GM20000 (cell line): ENCODE data around the gene USP12.

Source experiments
- DNase-seq: peaks from one replicate; pipeline ENCODE4 v3.0.0; 2012; ENCODE audit warnings: low spot score
- TF ChIP-seq, protein P1 (sequence below): IDR thresholded peaks from 2 replicates; pipeline ENCODE4 v1.5.1; 2012; ENCODE audit warnings: mild to moderate bottlenecking, control low read depth; ENCODE audit errors: extremely low read depth, missing control alignments

Gene USP12

DNA sequence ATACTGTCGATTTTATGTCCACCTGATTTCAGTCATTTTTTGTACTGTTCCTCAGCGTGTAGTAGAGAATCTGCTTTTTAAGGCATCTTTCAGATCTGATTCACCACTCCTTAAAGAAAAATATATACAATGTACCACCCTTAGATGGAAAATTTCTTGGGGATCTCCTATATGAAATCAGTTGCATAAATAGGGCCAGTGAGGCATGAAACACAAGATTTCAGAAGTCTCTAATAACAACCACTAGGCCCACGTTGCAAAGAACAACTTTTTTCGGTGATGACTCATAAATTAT, 1.4 kb downstream of the USP12 start:
- TF ChIP-seq, protein P1, sequence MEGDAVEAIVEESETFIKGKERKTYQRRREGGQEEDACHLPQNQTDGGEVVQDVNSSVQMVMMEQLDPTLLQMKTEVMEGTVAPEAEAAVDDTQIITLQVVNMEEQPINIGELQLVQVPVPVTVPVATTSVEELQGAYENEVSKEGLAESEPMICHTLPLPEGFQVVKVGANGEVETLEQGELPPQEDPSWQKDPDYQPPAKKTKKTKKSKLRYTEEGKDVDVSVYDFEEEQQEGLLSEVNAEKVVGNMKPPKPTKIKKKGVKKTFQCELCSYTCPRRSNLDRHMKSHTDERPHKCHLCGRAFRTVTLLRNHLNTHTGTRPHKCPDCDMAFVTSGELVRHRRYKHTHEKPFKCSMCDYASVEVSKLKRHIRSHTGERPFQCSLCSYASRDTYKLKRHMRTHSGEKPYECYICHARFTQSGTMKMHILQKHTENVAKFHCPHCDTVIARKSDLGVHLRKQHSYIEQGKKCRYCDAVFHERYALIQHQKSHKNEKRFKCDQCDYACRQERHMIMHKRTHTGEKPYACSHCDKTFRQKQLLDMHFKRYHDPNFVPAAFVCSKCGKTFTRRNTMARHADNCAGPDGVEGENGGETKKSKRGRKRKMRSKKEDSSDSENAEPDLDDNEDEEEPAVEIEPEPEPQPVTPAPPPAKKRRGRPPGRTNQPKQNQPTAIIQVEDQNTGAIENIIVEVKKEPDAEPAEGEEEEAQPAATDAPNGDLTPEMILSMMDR = no peak
- DNase-seq = peak; percentile 67

DNA sequence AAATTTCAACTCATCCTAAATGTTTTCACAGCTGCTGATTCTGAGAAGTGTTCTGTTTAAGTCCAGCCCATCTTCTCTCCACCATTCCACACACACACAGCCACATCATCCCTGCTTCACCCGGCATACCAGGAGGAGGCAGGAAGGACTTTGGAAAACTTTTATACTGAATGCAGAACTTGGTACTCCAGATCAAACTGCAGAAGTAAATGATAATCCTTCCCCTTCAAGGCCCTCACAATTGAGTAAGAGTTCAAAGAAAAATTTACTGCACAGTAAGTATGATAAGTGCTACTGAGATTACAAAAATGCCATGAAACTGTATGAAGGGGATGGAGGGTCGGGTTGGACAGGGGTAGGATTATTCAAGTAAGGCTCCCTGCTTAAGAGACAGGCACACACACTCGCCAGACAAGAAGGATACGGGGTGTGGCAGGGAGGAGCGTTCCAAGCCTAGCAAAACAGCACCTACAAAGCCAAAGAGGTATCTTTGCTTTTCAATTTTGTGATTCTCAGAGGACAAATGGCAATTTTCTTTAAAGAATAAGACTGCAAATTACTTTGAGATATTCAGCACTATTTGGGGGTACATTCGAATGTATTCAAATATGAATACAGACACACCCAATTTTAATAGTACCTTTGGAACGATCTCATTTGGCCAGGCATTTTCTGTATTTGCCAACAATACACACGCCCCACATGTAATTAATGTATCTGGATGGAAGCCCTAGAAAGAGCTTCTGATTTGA, 2.5 kb downstream of the USP12 start:
- TF ChIP-seq, protein P1 = no peak
- DNase-seq = no peak

DNA sequence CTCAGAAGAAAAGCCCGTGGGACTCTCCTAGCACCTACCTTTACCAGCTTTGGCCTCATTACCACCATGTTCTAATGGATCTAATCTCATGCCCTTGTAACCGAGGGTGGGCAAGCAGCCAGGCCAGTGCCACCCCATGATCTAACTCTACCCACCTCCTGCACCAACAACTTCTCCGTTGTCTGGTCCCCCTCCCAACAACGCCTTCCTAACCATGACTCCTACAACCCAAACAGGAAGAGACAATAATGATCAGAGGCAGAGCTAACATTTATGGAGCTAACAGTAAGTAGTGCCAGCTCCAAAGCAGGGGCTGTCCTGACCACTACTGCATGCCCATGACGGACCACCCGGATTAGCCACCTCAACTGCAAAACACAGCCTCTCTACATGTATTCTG, 3.5 kb downstream of the USP12 start:
- no peak for DNase-seq
- TF ChIP-seq, protein P1 = no peak

DNA sequence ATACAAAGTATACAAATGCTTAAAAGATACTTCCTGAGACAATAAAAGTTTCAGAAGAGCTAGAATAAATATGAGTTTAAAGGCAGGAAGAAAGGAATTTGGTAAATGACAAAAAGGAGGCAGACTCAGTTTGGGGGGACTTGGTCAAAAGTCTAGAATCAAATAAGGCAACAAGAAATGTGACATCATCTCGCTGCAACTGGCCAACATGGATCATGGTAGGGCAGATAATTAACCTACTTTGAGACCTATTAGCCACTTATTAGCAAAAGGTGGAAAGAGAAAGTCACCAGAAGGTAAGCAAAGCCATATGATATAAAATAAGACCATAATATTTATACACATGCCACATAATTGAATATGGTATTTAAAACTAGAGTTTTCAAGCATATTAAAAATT, 5.3 kb downstream of the USP12 start:
- TF ChIP-seq, protein P1 = no peak
- DNase-seq = no peak

DNA sequence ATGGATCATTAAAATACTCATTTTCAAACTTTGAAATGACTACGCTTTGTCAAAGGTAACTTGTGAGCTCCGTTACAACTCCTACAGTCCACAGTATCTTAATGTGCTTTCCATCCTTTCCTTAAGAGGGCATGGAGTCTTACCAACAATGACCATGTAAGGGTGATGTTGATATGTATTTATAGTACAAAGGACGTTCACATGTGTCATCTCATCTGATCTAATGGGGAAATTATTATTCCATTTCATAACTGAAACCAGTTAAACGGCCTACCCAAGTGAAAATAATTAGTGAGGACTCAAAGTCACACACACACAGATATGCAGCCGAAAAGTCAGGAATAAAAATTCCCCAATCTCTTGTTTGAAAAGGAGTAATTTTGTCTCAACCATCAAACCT, 9.6 kb downstream of the USP12 start:
- no peak for DNase-seq
- TF ChIP-seq, protein P1 = no peak

DNA sequence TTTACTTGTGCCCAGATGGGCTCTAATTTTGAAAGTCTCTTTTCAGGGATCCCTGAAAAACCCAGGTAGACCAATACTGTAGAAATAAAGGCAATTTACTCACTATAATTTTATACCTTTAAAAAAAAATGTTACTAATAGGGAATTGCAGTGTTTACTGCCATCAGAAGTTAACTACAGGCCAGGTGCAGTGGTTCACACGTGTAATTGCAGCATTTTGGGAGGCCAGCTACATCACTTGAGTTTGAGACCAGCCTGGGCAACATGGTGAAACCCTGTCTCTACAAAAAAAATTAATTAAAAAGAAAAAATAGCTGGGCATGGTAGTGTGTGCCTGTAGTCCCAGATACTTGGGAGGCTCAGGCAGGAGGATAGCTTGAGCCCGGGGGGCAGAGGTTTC, 10.2 kb downstream of the USP12 start:
- TF ChIP-seq, protein P1 = no peak
- DNase-seq = no peak

DNA sequence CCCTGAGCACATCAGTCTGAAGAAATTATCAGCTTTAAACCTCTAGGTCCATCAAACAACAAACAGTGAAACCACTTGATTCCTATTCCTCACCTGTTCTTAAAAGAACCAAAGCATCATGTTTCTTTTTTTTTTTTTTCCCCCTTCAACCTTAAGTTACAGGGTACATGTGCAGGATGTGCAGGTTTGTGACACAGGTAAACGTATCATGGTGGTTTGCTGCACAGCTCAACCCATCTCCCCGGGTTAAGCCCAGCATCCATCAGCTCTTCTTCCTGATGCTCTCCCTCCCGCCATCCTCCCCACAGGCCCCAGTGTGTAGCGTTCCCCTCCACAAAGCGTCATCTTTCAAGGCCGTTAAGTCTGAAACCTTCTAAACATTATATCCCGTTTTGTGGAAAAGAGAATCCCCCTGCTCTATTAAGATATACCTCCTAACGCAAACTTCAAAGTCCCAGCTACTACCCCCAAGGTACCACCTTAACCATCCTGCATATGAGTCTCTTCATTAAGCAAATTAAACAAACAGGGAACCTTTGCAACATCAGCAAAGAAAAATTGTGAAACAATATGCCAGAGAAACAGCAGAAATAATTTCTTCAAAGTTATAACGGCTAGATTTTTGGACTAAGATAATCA, 10.8 kb downstream of the USP12 start:
- no peak for DNase-seq
- TF ChIP-seq, protein P1 = no peak
